IMR-90 (cell line): ENCODE data around the gene PCNX2. TPM values are rescaled to one million over a fixed set of nuclear protein-coding genes. Genes with fewer than 3 reads are reported as not detected.

Experiments used
- ATAC-seq: fragments of 200-7000 bp; cut with Tn5 transposase; 2 replicates; pipeline ENCODE4 v1.9.1; 2020; ENCODE audit warnings: low read depth, mild to moderate bottlenecking, moderate library complexity
- BruUV-seq: library from RNA; stranded (reverse); fragments of 400-500 nt; replicated peaks from 2 replicates; lab custom pipeline; 2021; lab: Mats Ljungman, UMichigan
- CTCF ChIA-PET: fragments of 300-600 bp; formaldehyde crosslinking; extraction: SDS; loops from one replicate; lab custom pipeline; 2021; ENCODE audit warnings: antibody characterized with exemption; lab: Yijun Ruan, JAX
- POLR2A ChIA-PET: fragments of 300-600 bp; sonication (Branson Sonifier 250); formaldehyde crosslinking; loops from one replicate; lab custom pipeline; 2022; ENCODE audit warnings: antibody characterized with exemption; ENCODE audit not compliant: unreplicated experiment; lab: Charles Lee
- DNase-seq: peaks from one replicate; pipeline ENCODE4 v3.0.0; 2013
- H2AFZ ChIP-seq: replicated peaks from 2 replicates; pipeline ENCODE3; 2013; ENCODE audit warnings: low read length, mild to moderate bottlenecking; ENCODE audit not compliant: poor library complexity
- H2AK5ac ChIP-seq: 2 replicates; pipeline ENCODE4 v1.6.1; 2013; ENCODE audit warnings: low read depth, low read length, inconsistent platforms
- H2AK9ac ChIP-seq: replicated peaks from 2 replicates; pipeline ENCODE3; 2013; ENCODE audit warnings: mild to moderate bottlenecking, low read depth, low read length, moderate library complexity; ENCODE audit not compliant: poor library complexity
- H2BK120ac ChIP-seq: 2 replicates; pipeline ENCODE4 v1.6.1; 2013; ENCODE audit warnings: low read depth, low read length, inconsistent platforms
- H2BK15ac ChIP-seq: 3 replicates; pipeline ENCODE4 v1.6.1; 2013; ENCODE audit warnings: low read depth, low read length, inconsistent platforms
- H2BK20ac ChIP-seq: 2 replicates; pipeline ENCODE4 v1.6.1; 2013; ENCODE audit warnings: low read depth, mild to moderate bottlenecking, inconsistent platforms, low read length, moderate library complexity
- H2BK5ac ChIP-seq: 2 replicates; pipeline ENCODE4 v1.6.1; 2013; ENCODE audit warnings: mild to moderate bottlenecking, low read depth, low read length, inconsistent platforms; ENCODE audit not compliant: poor library complexity, severe bottlenecking
- H3K14ac ChIP-seq: replicated peaks from 2 replicates; pipeline ENCODE4 v1.6.1; 2013; ENCODE audit warnings: low read depth, low read length, inconsistent platforms
- H3K18ac ChIP-seq: 2 replicates; pipeline ENCODE4 v1.6.1; 2013; ENCODE audit warnings: low read depth, low read length, control low read depth
- H3K23ac ChIP-seq: 2 replicates; pipeline ENCODE4 v1.6.1; 2013; ENCODE audit warnings: low read depth, low read length, inconsistent platforms
- H3K27ac ChIP-seq: 2 replicates; pipeline ENCODE4 v1.5.1; 2013; ENCODE audit warnings: mild to moderate bottlenecking, control low read depth, low read length; ENCODE audit not compliant: insufficient read depth
- H3K27me3 ChIP-seq: 2 replicates; pipeline ENCODE4 v1.6.1; 2013; ENCODE audit warnings: low read length; ENCODE audit not compliant: control insufficient read depth, insufficient read depth
- H3K36me3 ChIP-seq: 2 replicates; pipeline ENCODE4 v1.6.1; 2013; ENCODE audit warnings: low read length, mixed read lengths; ENCODE audit not compliant: control insufficient read depth, insufficient read depth
- H3K4ac ChIP-seq: 2 replicates; pipeline ENCODE4 v1.6.1; 2013; ENCODE audit warnings: low read depth, low read length, inconsistent platforms
- H3K4me1 ChIP-seq: 2 replicates; pipeline ENCODE4 v1.6.1; 2013; ENCODE audit warnings: low read length, mixed read lengths; ENCODE audit not compliant: control insufficient read depth, insufficient read depth
- H3K4me2 ChIP-seq: 2 replicates; pipeline ENCODE4 v1.6.1; 2013; ENCODE audit warnings: low read depth, mild to moderate bottlenecking, control low read depth, low read length, moderate library complexity
- H3K4me3 ChIP-seq: 2 replicates; pipeline ENCODE4 v1.5.1; 2013; ENCODE audit warnings: low read depth, mild to moderate bottlenecking, control low read depth, low read length, moderate library complexity; ENCODE audit not compliant: insufficient read depth
- H3K56ac ChIP-seq: 2 replicates; pipeline ENCODE4 v1.6.1; 2013; ENCODE audit warnings: low read length, inconsistent platforms; ENCODE audit not compliant: insufficient read depth; ENCODE audit errors: extremely low read depth
- H3K79me1 ChIP-seq, 2 experiments: 2 replicates each; pipeline ENCODE4 v1.6.1; 2013; ENCODE audit warnings: low read length in 2 of 2, inconsistent platforms in 1 of 2, low read depth in 1 of 2
- H3K9ac ChIP-seq: 2 replicates; pipeline ENCODE4 v1.6.1; 2013; ENCODE audit warnings: low read depth, low read length, control low read depth
- H3K9me1 ChIP-seq: 2 replicates; pipeline ENCODE4 v1.6.1; 2013; ENCODE audit warnings: low read length, inconsistent platforms; ENCODE audit not compliant: insufficient read depth
- H3K9me3 ChIP-seq: 2 replicates; pipeline ENCODE4 v1.6.1; 2013; ENCODE audit warnings: low read length; ENCODE audit not compliant: control insufficient read depth, insufficient read depth
- H4K20me1 ChIP-seq: 2 replicates; pipeline ENCODE4 v1.6.1; 2013; ENCODE audit warnings: low read length, inconsistent platforms; ENCODE audit not compliant: insufficient read depth
- H4K5ac ChIP-seq: 2 replicates; pipeline ENCODE4 v1.6.1; 2013; ENCODE audit warnings: mild to moderate bottlenecking, low read depth, low read length, control low read depth
- H4K8ac ChIP-seq, 2 experiments: 2 replicates each; pipeline ENCODE4 v1.6.1; 2013; ENCODE audit warnings: low read depth in 2 of 2, low read length in 2 of 2, control low read depth in 1 of 2, inconsistent platforms in 1 of 2
- H4K91ac ChIP-seq: 2 replicates; pipeline ENCODE4 v1.6.1; 2013; ENCODE audit warnings: low read depth, low read length, inconsistent platforms; ENCODE audit not compliant: insufficient read depth
- BHLHE40 ChIP-seq: fragments of 150-350 bp; IDR thresholded peaks from 2 replicates; pipeline ENCODE4 v1.6.1; 2016; ENCODE audit warnings: mild to moderate bottlenecking, low read depth, low read length
- CTCF ChIP-seq: conservative IDR thresholded peaks from 2 replicates; pipeline ENCODE4 v1.5.1; 2012; ENCODE audit warnings: mild to moderate bottlenecking, low read depth, low read length, improper control_type of control experiment
- ELK1 ChIP-seq: fragments of 150-350 bp; IDR thresholded peaks from 2 replicates; pipeline ENCODE4 v1.6.1; 2016; ENCODE audit warnings: low read depth, mild to moderate bottlenecking, low read length, moderate library complexity, borderline replicate concordance
- FOS ChIP-seq: fragments of 150-350 bp; IDR thresholded peaks from 2 replicates; pipeline ENCODE4 v1.6.1; 2016; ENCODE audit warnings: low read depth, low read length
- RCOR1 ChIP-seq: IDR thresholded peaks from 2 replicates; pipeline ENCODE4 v1.6.1; 2012; ENCODE audit warnings: mild to moderate bottlenecking, low read length, improper control_type of control experiment; ENCODE audit not compliant: insufficient replicate concordance
- SMC3 ChIP-seq: fragments of 150-350 bp; IDR thresholded peaks from 2 replicates; pipeline ENCODE4 v1.6.1; 2016; ENCODE audit warnings: low read depth, mild to moderate bottlenecking, antibody characterized with exemption, low read length, moderate library complexity
- WGBS, 2 experiments: methylation state at CpG; one replicate each; pipeline versions ENCODE4 v1.1.5 to v1.1.7; 2013; ENCODE audit warnings: missing lambda C conversion rate in 2 of 2; ENCODE audit not compliant: insufficient read length in 1 of 2; ENCODE audit errors: extremely low coverage in 2 of 2; 5-methylcytosine and 5-hydroxymethylcytosine counted together
- dilution Hi-C: fragments of 300-500 bp; cut with HindIII; formaldehyde crosslinking; loops from one replicate; pipeline ENCODE4 v1.14.3; 2018; ENCODE audit warnings: low sequenced_read_pairs; ENCODE audit not compliant: unreplicated experiment
- in situ Hi-C: fragments of 300-500 bp; cut with MboI; formaldehyde crosslinking; loops from 3 replicates; pipeline ENCODE4 v1.14.3; 2019; ENCODE audit warnings: low sequenced_read_pairs, inconsistent platforms, mixed read lengths
- intact Hi-C: fragments of 100-400 bp; cut with micrococcal nuclease; formaldehyde crosslinking; loops from 2 replicates; pipeline ENCODE4 v1.10.0; 2022
- polyA plus RNA-seq, 3 experiments: library from polyadenylated mRNA; depleted of rRNA; stranded (reverse); fragments of >200 nt; gene quantifications; 2 replicates each; pipeline ENCODE4 v1.2.3, GENCODE V29; 2012; ENCODE audit warnings: low replicate concordance in 1 of 3
- total RNA-seq: library from RNA; depleted of rRNA; stranded (reverse); fragments of >200 nt; gene quantifications from 2 replicates; pipeline ENCODE4 v1.2.3, GENCODE V29; 2012

The PCNX2 gene
- total and polyA plus RNA-seq, 2 of the 4 experiments (the other 2 are of a cell fraction), result 15.9 to 22.6 TPM

GRCh38 chr1:233061265-233061664 is 234.3 kb downstream of the PCNX2 start:
- Histone ChIP-seq H3K27me3 (peaks cover 2% of the 10 kb centered on the region; the same call in 1 of the 2 replicates), H3K27ac (no peak overlapping the region), H3K18ac (no peak overlapping the region; the same call in 1 of the 2 replicates), H3K36me3 (no peaks in the 10 kb centered on the region), H3K56ac (no peak overlapping the region), H4K91ac (no peak overlapping the region), H3K14ac (no peak overlapping the region), H2AK9ac (no peak overlapping the region), H3K9me1 (peaks cover 5% of the 10 kb centered on the region; the same call in 1 of the 2 replicates), H2BK5ac (no peak overlapping the region), H3K79me1 (0 out of 4 replicates have a peak, but pooled peaks cover 0 to 3% of the 10 kb centered on the region in 2 experiments), H3K23ac (no peak overlapping the region), H3K4me1 (peaks cover 9% of the 10 kb centered on the region), H3K4me2 (no peak overlapping the region), H2BK20ac (no peak overlapping the region), H4K8ac (no peak overlapping the region), H2BK15ac (no peak overlapping the region), H4K20me1 (no peaks in the 10 kb centered on the region), H3K4ac (peak overlapping the region; percentile 26; the same call in 1 of the 2 replicates), H2AK5ac (no peak overlapping the region), H3K4me3 (no peak overlapping the region), H4K5ac (no peak overlapping the region; the same call in 1 of the 2 replicates), H3K9ac (no peak overlapping the region), H3K9me3 (no peaks in the 10 kb centered on the region; the same call in 1 of the 2 replicates), H2BK120ac (no peak overlapping the region), H2AFZ (no peak overlapping the region)
- dilution Hi-C loops (no loop called here), intact Hi-C loops (no loop called here), in situ Hi-C loops (no loop called here)
- no TSS peak for BruUV-seq
- ATAC-seq, result no peak
- TF ChIP-seq BHLHE40, result no peak
- no peak for TF ChIP-seq ELK1
- TF ChIP-seq RCOR1, result no peak
- TF ChIP-seq FOS, result no peak
- no peak for TF ChIP-seq CTCF
- TF ChIP-seq SMC3, result no peak
- ChIA-PET CTCF (no interaction called here), POLR2A (no interaction called here)
- DNase-seq, result no peak
- 93% methylated on average over 3 of the region's 5 CpGs; no CpG with 5 or more reads in 1 of the 2 experiments for WGBS, 2 experiments
